GM12891 (cell line): Measurements from ENCODE around the gene BRF1.

Experiments
- POLR2A ChIP-seq: IDR thresholded peaks from 2 replicates; pipeline ENCODE4 v1.6.1; 2011; ENCODE audit warnings: low read depth, low read length, control low read depth
- POLR2AphosphoS5 ChIP-seq: IDR thresholded peaks from 2 replicates; pipeline ENCODE4 v1.6.1; 2011; ENCODE audit warnings: low read depth, low read length, control low read depth
- SPI1 ChIP-seq: IDR thresholded peaks from 2 replicates; pipeline ENCODE4 v1.6.1; 2011; ENCODE audit warnings: low read depth, low read length, control low read depth
- TAF1 ChIP-seq: IDR thresholded peaks from 2 replicates; pipeline ENCODE4 v1.6.1; 2011; ENCODE audit warnings: low read depth, low read length, control low read depth

DNA sequence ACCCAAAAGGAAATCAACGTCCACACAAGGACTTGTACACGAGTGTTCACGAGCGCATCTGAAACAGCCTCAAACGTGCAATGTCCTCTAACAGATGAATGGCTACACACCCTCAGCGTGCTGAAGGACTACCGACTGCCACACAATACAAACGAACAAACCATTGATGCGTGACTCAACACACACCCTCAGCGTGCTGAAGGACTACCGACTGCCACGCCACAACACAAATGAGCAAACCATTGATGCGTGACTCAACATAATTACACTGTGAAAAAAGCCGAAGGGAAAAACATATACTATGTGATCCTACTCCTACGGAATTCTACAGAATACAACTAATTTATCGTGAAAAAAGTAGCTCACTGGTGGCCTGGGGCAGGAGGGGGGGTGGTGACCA lies 77.5 kb downstream of the BRF1 start:
- no peak for TF ChIP-seq POLR2A
- TF ChIP-seq TAF1 = no peak
- no peak for TF ChIP-seq POLR2AphosphoS5
- no peak for TF ChIP-seq SPI1
